ENCODE results near the gene SORCS2.

- TF ChIP-seq CTCF (optimal IDR thresholded peaks at IDR 0.05 in 1 of 3, IDR thresholded peaks at IDR 0.05 in 1 of 3, conservative IDR thresholded peaks at IDR 0.05 in 1 of 3; ENCODE audit: extremely low read depth in 1 of 3, insufficient read depth in 2 of 3, low read length in 3 of 3) (no peak), EZH2 (IDR thresholded peaks at IDR 0.05; ENCODE audit: low read length) (no peak)
Observed at GRCh38 chr4:7379719-7380118, 187.4 kb downstream of the SORCS2 start.

Data from keratinocyte (primary cell).